ENCODE data around the gene ZNF740.

Gene ZNF740

DNA sequence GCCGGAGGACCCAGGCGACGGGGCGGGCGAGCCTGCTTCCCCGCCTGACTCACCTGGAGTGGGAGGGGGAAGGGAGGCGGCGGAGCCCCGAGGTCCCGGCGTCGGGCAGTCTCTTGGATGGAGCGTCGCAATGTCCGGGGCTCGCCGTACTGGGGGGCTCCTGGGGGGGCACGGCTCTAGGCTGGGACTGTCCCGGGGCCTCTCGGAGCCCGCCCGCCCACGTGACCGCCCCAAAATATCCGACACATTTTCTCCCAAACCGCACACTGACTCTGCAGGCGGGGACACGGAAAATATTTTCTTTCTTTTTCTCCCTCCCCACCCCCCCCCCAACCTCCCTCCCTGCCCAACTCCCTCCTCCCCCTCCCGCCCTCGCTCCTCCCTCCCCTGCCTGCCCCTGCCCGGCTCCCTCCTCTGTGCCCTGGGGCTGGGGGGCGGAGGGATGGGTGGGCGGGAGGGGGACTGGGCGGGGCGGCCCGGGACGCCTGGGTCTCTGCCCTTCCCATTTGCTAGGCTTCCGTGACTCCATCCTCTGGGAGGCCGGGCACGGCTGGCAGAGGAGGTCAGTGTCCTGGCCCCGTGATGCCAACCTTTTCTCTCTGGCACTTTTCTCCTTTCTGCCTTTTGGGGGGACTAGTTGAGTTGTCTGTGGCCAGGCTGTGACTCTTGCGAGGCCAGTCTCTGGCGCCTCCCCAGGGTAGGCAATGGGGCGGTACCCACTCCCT lies 51.6 kb downstream of the ZNF740 start, which contains the start of gene RARG:
Gene RARG, minus strand, starts transcription at position 289 of the 725 bp plus-strand sequence. CDS start 4,664 bp downstream, outside the sequence.
- H3K27ac Mint-ChIP-seq = peak within 1 kb of the TSS; percentile 84
- H3K4me1 Mint-ChIP-seq (ENCODE audit: low read depth) = peaks cover 68% of the 10 kb centered on the region
- H3K9me3 Mint-ChIP-seq (ENCODE audit: low read depth) = no peaks in the 10 kb centered on the region
- H3K4me3 Mint-ChIP-seq = peak within 1 kb of the TSS; percentile 89
- H3K27me3 Mint-ChIP-seq = no peaks in the 10 kb centered on the region
- H3K36me3 Mint-ChIP-seq = no peaks in the 10 kb centered on the region

DNA sequence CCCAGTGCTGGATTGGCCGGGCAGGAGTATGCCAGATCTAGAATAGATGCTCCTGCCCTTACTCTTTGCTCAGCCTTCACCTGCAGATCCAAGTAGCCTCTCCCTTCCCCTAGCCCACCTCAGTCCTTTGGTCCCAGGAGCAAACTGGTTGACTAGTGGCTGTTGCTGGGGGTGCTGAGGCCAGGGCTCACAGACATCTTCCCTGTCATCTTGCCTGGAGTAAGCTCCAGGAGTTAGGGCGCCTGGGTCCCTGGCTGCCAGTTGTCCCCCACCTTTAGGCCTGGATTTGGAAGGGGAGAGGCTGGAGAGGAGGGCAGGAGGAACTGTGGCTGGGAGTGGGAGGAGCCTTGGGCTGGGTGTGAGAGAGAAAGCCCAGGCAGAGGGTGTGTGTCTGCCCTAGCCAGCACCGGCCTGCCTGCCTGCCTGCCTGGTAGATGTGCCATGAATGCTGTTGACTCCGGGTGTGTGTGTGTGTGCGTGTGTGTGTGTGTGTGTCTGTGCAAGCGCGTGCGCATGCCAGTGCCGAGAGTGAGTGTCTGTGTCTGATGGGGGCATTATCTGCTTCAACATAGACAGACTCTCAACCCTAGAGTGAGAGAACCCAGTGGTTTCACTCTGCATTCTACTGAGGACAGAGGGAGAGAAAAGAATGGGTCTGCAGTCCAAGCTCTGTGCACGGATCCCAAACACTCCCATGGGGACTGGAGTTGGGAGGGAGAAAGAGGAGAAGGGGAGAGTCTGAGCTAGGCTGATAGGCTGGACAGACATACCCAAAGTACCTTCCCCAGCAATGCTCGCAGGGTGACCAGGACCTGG lies 52.3 kb downstream of the ZNF740 start:
- Mint-ChIP-seq H3K4me3 (peak overlapping the region; percentile 89), H3K36me3 (no peaks in the 10 kb centered on the region), H3K9me3 (ENCODE audit: low read depth) (no peaks in the 10 kb centered on the region), H3K4me1 (ENCODE audit: low read depth) (peaks cover 71% of the 10 kb centered on the region), H3K27me3 (no peaks in the 10 kb centered on the region), H3K27ac (peak overlapping the region; percentile 84)

DNA sequence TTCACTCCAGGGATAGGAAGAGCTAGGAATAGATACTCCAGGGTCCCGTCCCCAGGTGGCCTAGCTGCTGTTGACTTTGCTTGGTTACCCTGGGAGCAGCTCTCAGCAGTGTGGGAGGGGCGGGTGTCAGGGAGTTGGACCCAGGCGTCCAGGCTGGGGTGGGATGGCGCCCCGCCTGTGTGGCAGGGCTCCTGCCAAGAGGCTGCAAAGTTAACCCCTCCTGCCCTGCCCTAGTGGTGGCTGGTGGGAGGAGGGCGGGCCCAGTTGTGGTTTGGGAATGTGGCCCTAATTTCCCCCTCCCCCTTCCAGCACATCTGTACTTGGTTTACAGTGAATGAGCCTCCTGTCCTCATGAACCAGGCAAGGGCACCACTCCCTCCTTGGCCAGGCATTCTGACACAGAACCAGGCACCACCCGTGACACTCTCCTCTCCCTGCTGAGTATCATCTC lies 53.2 kb downstream of the ZNF740 start:
- Mint-ChIP-seq H3K36me3 (no peaks in the 10 kb centered on the region), H3K27me3 (no peaks in the 10 kb centered on the region), H3K4me1 (ENCODE audit: low read depth) (peaks cover 66% of the 10 kb centered on the region), H3K27ac (no peak overlapping the region), H3K4me3 (peak overlapping the region; percentile 30), H3K9me3 (ENCODE audit: low read depth) (no peaks in the 10 kb centered on the region)

DNA sequence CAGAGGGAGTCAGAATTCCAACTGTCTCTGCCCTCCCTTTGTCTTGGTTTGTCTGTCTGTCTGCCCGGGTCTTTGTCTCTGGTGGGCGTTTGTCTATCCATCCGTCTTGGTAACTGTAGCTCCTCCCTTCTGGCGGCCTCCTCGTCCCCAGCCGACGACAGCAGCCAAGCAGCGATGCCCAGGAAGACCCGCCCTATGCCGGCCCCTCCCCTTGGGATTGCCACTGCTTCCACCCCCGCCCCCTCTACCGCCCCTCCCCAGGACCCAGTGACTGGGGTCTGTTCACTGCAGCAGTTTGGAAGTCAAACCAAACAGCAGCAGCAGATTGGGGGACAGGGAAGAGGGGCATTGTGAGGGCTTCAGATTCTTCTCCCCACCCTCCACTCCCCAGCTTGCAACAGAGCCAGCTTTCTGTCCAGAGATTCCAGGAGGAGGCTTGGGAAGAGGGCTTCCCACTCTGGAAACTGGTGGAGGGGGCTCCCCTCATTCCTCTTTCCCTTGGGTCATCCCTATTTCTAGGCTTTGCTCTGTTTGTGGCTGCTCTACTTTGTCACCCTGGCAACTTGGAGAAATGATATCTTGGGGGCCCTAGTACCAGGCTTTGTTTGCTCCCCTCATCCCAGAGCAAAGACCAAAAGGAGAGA lies 53.9 kb downstream of the ZNF740 start:
- Mint-ChIP-seq H3K4me3 (peak overlapping the region; percentile 30), H3K9me3 (ENCODE audit: low read depth) (no peaks in the 10 kb centered on the region), H3K27me3 (no peaks in the 10 kb centered on the region), H3K36me3 (no peaks in the 10 kb centered on the region), H3K4me1 (ENCODE audit: low read depth) (peaks cover 63% of the 10 kb centered on the region), H3K27ac (no peak overlapping the region)

DNA sequence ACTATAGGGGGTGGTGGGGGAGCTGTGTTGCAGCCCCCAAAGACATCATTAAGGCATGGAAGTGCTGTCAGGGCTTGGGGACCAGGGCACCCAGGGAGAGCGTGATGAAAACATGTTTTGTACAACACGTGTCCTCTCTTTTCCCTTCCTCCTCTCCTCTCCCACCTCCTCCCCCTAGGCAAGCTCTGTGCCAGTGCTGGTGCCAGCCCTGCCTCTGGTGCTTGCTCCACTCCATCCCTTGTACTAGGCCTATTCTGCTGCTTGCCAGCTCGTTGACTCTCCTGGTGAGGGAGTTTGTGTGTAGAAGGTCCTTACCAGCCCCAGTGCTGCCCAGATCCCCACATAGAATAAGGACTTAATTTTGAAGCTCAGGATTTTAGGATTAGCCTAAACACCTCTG lies 54.6 kb downstream of the ZNF740 start:
- H3K36me3 Mint-ChIP-seq = no peaks in the 10 kb centered on the region
- no peak overlapping the region for H3K27ac Mint-ChIP-seq
- no peaks in the 10 kb centered on the region for H3K27me3 Mint-ChIP-seq
- H3K4me3 Mint-ChIP-seq = no peak overlapping the region
- H3K9me3 Mint-ChIP-seq (ENCODE audit: low read depth) = no peaks in the 10 kb centered on the region
- H3K4me1 Mint-ChIP-seq (ENCODE audit: low read depth) = peaks cover 55% of the 10 kb centered on the region

DNA sequence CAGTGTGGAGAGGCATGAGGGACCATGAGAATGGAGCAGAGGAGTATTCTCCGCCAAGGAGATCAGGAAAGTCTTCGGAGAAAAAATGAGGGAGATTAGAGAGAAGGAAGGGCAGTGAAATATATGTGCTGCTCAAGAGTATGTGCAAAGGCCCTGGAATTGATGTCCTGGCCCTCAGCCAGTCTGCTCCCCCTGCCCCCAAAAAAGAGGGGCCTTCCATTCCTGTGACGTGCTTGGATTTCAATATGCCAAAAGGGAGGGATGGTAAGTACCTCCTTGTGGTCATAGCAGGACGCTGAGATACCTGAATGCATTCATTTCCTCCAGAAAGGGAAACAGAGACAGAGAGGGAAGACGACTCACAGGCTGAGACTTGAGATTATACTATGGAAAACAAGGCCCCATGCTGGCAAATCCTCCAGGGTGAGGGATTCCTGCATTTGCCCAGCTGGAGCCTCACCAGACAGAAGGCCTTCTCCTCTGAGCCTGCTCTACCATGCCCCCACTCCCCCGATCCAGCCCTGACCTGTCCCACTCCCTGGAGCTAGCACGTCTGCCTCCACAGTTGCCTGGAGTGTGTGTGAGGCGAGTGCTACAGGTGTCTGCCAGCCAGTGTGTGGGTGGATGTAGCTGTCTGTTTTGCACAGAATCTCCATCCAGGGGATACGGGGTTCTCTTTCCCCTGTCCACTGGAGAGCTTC lies 55.4 kb downstream of the ZNF740 start:
- no peaks in the 10 kb centered on the region for H3K27me3 Mint-ChIP-seq
- H3K36me3 Mint-ChIP-seq = no peaks in the 10 kb centered on the region
- peak overlapping the region; percentile 68 for H3K27ac Mint-ChIP-seq
- H3K4me3 Mint-ChIP-seq = peak overlapping the region; percentile 62
- peaks cover 54% of the 10 kb centered on the region for H3K4me1 Mint-ChIP-seq (ENCODE audit: low read depth)
- H3K9me3 Mint-ChIP-seq (ENCODE audit: low read depth) = no peaks in the 10 kb centered on the region

DNA sequence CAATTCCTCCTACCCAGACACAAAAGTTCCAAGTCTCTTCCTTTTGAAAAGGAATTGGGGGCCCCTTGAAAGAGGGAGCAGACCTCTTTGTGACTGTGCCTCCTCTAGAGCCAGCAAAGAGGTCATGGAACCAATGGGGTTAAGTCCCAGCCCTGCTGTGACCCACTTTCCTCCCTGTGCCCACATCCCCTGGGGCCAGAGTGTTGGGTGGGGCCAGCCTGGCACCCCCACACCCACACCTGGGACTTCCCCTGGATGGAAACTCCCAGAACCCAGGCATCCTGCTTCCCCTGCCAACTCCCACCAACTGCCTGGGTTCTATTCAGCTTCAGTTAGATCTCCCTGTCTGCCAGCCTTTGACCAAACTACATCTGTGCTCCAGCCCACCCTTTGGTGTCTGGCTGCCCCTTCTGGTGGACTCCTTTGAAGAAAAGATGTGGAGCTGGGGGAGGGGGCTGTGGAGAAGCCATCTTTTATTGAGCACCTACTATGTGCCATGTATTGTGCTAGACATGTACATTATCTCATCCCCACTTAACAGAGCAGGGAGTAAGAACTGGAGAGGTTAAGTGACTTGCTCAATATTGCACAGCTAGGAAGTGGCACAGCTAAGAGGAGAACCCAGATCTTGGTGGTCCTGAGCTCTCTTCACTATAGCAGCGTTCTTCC lies 56.1 kb downstream of the ZNF740 start:
- no peaks in the 10 kb centered on the region for H3K9me3 Mint-ChIP-seq (ENCODE audit: low read depth)
- H3K36me3 Mint-ChIP-seq = no peaks in the 10 kb centered on the region
- H3K4me1 Mint-ChIP-seq (ENCODE audit: low read depth) = peaks cover 48% of the 10 kb centered on the region
- no peaks in the 10 kb centered on the region for H3K27me3 Mint-ChIP-seq
- H3K27ac Mint-ChIP-seq = peak overlapping the region; percentile 68
- H3K4me3 Mint-ChIP-seq = peak overlapping the region; percentile 62

DNA sequence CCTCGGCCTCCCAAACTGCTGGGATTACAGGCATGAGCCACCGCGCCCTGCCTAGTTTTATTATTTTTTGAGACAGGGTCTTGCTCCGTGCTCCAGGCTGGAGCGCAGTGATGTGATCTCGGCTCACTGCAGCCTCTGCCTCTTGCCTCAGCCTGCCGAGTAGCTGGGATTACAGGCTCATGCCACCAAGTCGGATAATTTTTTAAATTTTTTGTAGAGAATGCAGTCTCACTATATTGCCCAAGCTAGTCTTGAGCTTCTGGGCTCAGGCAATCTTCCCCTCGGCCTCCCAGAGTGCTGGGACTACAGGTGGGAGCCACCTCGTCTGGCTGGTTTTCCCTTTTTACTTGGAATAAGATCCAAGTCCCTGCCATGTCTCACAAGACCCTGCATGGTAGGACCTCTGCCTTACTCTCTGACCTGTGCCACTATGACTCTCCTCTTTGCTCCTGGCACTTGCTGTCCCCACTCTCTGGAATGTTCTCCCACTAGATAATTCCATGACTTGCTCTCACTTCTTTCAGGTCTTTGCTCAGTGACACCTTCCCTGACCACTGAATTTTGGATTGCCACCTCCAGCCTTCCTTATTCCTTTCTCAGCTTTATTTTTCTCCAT lies 59.2 kb downstream of the ZNF740 start:
- H3K27ac Mint-ChIP-seq = no peak overlapping the region
- no peaks in the 10 kb centered on the region for H3K36me3 Mint-ChIP-seq
- H3K4me1 Mint-ChIP-seq (ENCODE audit: low read depth) = peaks cover 27% of the 10 kb centered on the region
- H3K4me3 Mint-ChIP-seq = no peak overlapping the region
- H3K9me3 Mint-ChIP-seq (ENCODE audit: low read depth) = no peaks in the 10 kb centered on the region
- no peaks in the 10 kb centered on the region for H3K27me3 Mint-ChIP-seq

DNA sequence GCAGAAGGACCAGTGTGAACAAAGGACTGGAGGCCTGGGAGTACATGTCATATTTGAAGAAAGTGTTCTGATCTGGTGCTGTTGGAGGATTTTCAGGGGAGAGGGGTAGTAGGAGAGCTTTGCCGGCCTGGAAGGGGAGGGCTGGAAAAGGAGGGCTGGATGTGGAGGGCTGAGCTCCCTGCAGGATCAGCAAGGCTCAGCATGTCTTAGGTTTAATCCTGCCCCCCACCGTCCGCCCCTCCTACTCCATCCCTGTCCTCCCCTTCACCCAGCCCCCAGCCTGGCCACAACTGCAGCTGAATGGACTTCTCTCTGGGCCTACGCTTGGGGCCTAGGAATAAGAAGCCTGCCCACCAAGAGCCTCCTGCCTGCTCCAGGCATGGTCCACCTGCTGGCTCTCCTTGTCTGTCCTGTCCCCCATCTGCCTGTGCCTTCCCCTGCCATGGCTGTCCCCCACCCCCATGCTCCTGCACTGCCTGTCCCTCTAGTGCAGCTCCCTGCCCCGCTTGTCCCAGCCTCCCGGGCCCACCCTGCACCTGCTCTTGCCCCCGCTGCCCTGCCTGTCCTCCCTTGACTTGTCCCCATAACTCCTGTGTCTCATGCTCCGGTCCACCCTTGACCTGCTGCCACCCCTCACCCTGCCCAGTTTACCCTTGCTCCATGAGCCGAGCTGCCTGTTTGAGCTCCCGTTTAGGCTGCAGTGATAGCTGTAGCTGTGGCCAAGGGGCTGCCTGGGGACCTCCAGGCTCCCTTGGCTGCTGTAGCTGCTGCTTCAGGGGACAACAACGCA lies 61.3 kb downstream of the ZNF740 start:
- H3K36me3 Mint-ChIP-seq = no peaks in the 10 kb centered on the region

DNA sequence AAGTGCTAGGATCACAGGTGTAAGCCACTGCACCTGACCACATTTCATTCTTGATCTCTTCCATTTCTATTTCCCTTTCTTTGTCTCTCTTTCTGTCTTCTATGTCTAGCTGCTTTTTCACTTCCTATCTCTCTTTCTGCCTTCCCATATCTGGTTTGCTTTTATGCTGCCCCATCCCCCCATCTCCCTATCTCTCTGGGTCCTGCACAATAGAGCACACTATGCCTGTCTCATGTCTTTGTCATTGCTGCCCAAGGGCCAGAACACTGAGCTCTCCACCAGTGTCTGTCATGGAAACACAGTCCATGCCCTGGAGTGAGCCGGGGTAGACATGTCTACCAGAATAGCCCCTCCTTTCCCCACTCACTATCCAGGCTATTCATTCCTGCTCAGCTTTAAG lies 63.8 kb downstream of the ZNF740 start:
- no peaks in the 10 kb centered on the region for H3K27me3 Mint-ChIP-seq
- no peak overlapping the region for H3K4me3 Mint-ChIP-seq
- no peaks in the 10 kb centered on the region for H3K36me3 Mint-ChIP-seq
- H3K9me3 Mint-ChIP-seq (ENCODE audit: low read depth) = no peaks in the 10 kb centered on the region
- H3K27ac Mint-ChIP-seq = no peak overlapping the region
- H3K4me1 Mint-ChIP-seq (ENCODE audit: low read depth) = no peaks in the 10 kb centered on the region

More for the DNA sequence above, 61.3 kb downstream of the ZNF740 start:
- H3K9me3 Mint-ChIP-seq (ENCODE audit: low read depth) = no peaks in the 10 kb centered on the region
- H3K4me1 Mint-ChIP-seq (ENCODE audit: low read depth) = peaks cover 10% of the 10 kb centered on the region
- H3K27ac Mint-ChIP-seq = no peak overlapping the region
- no peak overlapping the region for H3K4me3 Mint-ChIP-seq
- no peaks in the 10 kb centered on the region for H3K27me3 Mint-ChIP-seq

All from activated naive CD8-positive, alpha-beta T cell (primary cell).